Measurements from ENCODE around the gene CC2D2A.

DNA sequence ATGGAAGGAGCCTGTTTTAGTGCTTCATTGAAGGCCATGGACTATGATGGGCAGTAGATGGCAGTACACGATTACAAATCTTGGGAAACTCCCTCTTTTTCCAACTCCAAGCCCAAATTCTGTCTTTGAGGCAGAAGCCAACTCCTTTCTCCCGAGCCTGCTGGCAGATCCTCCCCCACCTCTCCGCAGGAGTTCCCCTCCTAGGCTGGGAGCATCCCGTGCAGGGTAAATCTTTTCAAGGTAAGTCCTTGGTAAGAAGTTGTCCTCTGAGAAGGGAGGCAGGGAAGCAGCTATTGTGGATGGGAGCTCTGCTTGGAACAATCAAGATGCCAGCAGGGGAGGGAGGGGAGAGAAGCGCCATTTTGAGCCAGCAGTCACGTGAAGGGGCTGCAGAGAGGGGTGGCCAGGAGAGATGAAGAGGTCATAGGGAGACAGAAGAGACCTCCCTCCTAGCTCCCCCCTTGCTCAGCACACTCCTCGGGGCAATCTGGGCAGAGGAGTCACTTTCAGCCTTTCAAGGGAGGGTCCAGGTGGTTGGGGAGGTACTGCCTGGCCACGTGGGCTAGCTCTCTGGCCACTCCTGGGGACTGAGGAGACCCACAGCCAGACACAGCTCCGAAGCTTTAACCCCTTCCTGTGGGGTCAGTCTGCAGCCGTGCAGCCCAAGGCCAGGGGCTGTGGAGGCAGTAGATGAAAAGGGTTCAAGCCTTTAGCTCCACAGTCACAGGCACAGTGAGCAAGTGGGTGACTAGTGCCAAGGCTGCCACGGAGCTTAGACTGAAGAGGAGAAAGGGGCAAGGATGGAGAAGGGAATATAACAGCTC is 9.6 kb downstream of the CC2D2A start:
- no peak for TF ChIP-seq POLR2A (IDR thresholded peaks at IDR 0.05)
- TF ChIP-seq, protein P1, sequence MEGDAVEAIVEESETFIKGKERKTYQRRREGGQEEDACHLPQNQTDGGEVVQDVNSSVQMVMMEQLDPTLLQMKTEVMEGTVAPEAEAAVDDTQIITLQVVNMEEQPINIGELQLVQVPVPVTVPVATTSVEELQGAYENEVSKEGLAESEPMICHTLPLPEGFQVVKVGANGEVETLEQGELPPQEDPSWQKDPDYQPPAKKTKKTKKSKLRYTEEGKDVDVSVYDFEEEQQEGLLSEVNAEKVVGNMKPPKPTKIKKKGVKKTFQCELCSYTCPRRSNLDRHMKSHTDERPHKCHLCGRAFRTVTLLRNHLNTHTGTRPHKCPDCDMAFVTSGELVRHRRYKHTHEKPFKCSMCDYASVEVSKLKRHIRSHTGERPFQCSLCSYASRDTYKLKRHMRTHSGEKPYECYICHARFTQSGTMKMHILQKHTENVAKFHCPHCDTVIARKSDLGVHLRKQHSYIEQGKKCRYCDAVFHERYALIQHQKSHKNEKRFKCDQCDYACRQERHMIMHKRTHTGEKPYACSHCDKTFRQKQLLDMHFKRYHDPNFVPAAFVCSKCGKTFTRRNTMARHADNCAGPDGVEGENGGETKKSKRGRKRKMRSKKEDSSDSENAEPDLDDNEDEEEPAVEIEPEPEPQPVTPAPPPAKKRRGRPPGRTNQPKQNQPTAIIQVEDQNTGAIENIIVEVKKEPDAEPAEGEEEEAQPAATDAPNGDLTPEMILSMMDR (IDR thresholded peaks at IDR 0.05) = peak in 3 of 4 experiments; percentile 55 to 75 (median 56)

Data from prostate gland (tissue), 2 donors.